HG02588 (cell line): ENCODE results near the gene AMOTL1.
A peak's percentile ranks its signal among the peaks of the same experiment; 100 is the strongest.
"Not testable (repeated sequence)": the region's sequence is repeated elsewhere in the genome, so short reads cannot be mapped to it uniquely, and the experiment has no call there.

Experiments
- ATAC-seq: cut with Tn5 transposase; IDR thresholded peaks from one replicate; pipeline ENCODE4 v1.9.1; 2021; ENCODE audit warnings: mild to moderate bottlenecking, moderate library complexity; ENCODE audit not compliant: unreplicated experiment

Gene AMOTL1

DNA sequence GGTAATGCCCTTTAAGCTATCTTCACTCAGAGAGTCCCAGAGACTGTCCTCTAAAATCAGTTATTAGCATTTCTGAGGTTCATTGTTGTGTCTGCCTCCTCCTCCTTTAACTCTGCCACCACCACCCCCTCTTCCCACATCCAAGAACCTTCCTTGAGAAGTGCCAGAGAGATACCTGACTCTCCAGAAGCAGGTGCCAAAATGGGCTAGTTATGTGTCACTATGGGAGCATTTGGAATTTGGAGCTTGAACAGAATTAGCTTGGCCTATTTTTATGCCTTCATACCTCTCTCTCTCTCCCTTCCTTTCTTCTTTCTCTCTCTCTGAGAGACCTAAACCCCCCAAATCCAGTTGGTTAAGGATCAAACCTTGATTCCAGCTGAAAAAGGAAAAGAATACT, 75.9 kb downstream of the AMOTL1 start:
- ATAC-seq = no peak

DNA sequence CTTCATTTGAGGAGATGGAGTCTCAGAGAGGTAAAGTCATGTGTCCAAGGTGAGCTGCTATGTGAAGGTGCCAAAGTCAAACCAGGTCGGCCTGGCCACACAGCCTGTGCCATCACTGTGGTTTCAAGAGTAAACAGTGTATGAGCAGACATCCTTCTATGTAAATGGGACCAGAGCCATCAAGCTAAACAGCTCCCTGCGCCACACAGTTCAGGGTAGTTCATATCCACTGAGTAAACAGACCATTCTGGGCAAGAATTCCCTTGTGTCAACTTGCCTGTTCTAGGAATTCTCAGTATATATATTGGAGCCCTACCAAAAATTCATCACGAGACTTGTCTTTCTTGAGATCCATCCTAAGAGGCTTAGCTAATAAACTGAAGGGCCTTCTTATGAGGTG, 77.5 kb downstream of the AMOTL1 start:
- no peak for ATAC-seq

DNA sequence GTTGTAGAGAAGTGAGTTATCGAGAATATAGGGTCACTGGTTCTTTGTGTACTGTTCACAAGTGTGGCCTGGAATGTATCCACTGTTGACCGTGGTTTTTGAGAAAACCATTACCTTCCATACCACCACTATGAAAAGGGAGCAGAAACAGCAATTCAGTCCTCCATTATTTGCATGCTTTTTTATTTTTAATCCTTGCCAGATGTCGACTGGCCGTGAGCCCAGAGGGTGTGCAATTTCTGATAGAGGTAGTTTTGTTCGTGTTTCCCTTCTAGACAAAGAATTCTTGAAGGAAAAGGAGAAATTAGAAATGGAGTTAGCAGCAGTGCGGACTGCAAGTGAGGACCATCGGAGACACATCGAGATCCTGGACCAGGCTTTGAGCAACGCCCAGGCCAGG, 81.7 kb downstream of the AMOTL1 start:
- ATAC-seq = no peak

DNA sequence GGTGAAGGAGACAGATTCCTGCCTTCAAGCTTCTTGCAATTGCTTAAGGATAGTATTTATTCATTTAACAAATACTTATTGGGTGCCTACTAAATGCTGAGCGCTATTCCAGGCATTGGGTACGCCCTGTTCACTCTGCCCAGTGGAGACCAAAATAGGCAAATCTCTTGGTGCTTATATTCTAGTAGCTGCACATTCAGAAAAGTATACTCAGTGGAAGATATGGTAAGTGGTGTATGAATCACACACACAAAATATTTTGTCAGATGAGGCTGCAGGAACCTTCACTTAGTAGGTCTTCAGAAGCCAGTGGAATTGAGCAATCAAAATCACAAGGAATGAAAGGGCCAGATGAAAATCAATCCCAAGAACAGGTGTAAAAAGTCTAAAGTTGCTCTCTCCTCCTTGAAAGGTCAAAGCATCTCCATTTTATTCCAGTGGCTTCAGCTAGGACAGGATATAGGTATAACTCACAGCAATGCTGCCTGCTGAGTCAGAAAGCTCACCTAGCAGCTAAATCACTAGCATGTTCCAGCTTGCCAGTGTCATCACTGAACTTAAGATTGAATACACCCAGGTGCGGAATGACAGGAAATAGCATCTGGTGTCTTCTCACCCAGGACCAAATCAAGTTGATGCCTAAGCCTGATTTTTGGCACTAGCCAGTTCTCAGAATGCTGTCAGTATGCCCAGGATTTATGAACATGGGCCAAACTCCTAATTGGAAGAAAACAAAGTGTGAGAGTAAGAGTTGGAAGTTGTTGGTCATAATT, 83.9 kb downstream of the AMOTL1 start:
- ATAC-seq = no peak

DNA sequence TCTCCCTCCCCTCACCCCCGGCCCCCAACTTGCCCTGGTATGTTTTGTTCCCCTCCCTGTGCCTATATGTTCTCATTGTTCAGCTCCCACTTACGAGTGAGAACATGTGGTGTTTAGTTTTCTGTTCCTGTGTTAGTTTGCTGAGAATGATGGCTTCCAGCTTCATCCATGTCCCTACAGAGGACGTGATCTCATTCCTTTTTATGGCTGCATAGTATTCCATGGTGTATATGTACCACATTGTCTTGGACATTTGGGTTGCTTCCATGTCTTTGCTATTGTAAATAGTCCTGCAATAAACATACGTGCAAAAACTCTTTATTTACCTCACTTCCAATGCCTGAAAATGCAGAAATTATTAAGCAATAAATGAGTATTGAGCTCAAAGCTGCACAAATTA, 85.1 kb downstream of the AMOTL1 start:
- not testable (repeated sequence) for ATAC-seq

DNA sequence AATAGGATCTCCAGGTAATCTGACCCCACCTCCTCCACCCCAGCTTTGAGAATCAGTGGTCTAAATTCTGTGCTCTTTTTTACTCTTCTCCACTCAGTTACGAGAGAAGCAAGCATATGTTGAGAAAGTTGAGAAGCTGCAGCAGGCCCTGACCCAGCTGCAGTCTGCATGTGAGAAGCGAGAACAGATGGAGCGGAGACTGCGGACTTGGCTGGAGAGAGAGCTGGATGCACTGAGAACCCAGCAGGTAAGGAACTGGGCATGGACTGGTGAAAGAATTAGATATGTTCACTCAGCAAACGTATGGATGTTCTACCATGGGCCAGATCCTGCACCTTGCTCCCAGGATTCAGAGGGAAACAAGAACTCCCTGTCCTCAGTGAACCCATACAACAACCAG, 85.7 kb downstream of the AMOTL1 start:
- ATAC-seq = no peak

DNA sequence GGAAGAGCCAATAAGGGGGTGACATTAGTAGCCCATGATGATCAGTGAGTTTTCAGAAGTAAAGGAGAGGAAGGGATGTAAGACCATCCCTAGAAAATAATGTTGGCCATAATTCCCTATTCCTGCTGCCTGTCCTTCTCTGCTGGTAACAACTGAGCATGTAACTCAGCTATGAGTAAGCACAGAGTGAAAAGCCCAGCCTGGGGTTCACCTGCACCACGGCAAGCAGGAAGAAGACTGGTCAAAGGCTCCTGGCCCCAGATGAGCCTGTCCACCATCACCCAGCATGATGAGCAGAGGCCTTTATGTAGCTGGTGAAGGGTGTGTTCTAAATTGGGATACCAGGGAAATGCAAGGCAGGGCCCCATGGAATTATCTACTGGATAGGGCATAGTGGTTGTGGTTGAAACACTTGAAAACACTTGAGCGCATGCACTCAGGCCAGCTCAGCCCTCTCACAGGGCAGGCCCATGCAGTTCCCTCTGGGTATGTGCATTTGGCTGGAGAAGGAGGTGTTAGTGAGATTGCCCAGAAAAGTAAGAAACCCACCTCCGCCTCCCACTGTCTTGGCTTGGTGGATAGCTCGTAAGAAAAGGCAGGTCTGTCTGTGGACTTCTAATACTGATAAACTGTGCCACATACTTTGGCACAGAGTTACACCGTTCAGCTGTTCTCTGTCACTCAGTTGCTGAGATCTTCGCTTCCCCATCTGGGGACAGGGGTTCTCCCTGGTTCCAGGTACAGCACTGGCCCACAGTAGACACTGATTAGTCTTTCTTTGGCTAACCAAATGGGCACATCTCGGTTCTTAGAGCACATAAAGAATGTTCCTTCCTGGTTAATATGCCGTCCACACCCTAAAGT, 86.8 kb downstream of the AMOTL1 start:
- no peak for ATAC-seq

DNA sequence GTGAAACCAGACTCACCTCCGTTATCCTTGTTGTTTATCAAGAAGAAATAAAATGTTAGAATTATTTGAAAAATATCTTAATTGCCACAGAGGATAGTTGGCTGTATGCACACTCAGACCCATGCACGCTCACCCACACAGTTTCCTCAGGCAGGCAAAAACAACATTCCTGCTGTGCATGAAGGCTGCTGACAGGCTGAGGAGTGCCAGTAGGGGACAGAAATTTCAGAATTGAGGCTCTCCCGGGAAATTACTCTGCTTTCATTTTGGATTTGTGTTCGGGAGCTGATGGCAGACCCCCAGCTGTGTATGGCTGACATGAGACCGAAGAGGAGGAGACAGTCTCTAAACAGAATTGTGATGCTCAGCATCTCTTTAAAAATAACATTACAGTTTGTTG, 87.5 kb downstream of the AMOTL1 start:
- ATAC-seq = no peak

DNA sequence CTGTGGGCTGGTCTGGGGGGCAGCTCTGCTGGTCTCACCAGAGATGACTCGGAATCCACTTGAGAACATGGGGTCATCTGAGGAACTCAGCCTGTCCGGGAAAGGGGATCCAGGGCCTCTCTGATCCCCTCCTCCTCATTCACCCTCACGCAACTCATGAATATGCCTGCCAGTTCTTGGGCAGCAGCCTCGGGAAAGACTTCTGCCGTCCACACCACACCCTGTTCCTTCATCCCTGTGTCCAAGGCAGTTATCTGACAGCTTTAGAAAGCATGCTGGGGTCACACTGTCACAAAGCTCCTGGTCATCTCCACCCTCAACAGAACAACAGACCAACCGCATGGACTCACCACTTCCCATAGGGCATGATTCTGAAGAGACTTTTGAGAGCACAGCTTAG, 88.3 kb downstream of the AMOTL1 start:
- ATAC-seq = no peak

DNA sequence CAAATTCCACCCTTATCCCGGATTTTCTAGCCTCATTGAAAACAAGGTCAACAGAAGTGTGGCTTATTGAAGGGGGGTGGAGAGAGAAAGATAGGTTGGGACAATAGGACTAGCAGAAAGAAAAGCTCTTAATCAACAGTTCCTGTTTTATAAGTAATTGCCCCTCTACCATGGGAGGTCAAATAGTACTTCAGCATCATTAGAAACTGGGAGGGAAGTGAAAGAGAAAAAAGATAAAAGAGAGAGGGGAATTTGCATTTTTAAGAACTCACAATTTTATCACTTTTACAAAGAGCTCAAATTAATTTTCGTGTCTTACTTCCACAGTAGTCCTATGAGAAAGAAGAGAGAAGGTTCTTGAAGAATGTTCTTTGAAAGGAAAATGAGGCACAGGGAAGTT, 89.2 kb downstream of the AMOTL1 start:
- ATAC-seq = no peak

DNA sequence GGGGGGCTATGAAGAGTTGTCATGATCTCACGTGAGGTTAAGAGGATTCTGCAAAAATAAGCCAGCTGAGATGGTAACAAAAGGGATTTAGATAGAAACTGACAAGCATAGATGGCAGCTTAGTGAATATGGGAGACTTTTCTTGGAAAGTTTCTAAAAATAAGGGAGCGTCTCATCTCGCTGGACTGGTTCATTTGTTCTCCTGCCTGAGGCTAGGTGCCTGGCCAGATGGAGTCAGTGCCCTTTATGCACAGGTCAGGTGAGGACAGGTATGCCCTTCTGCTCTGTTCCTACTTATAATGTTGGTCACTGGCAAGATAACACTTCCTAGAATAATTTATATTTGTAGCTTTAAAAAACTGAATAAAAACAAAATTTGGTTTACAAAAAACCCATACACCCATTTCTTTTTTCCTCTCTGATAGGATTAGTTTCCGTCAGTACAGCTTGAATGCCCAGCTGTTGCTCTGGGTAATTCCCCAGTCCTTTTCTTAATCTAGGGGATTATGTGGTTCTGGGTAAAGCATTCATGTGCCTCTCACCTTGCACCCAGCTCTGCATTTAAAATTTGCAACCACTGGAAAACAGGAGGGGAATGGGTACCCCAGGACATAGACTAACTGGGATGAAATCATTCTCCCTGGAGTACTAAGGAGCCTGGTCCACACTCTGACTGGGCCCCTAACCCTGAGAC, 90.0 kb downstream of the AMOTL1 start:
- ATAC-seq = no peak

DNA sequence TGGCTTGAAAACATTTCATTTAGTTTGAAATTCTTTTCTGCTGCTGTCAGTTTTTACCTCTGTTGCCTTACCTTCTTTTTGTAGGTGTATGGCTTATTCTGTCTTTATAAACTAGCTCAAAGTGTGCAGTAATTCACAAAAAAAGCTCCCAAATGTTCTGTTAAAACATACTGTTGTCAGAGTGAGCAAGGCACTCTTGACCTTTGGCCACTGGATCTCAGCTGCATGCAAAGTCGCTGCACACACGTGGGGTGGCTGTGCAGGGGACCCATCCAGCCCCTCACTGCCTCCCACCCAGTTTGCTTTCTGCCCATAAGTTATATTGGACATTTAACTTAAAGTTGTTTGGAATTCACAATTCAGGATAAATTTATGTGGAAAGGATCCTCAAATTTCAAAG, 92.2 kb downstream of the AMOTL1 start:
- no peak for ATAC-seq

DNA sequence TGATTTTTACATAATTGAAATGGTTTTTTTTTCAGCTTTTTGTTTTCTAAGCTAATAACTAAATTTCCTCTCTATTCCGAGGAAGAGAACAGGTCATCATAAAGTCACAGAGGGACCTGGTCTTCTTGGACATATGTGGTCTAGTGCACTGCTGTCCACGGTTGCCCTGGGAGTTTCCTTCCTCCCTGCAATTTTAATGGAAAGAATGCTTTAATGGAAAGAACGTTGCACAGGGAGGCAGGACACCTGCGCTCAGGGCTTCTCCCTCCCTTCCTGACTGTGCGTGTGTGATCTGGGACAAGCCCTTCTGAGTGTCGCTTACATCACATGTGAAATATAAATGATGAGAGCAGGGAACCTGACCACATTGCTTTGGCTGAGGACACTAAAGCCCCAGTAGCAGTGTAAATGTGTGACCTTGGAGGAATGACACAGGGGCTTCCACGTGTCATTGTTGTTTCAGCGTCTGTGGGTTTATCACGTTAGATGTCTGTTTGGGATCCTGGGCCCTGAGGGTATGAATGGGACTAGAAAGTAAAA, 93.2 kb downstream of the AMOTL1 start:
- ATAC-seq = no peak

DNA sequence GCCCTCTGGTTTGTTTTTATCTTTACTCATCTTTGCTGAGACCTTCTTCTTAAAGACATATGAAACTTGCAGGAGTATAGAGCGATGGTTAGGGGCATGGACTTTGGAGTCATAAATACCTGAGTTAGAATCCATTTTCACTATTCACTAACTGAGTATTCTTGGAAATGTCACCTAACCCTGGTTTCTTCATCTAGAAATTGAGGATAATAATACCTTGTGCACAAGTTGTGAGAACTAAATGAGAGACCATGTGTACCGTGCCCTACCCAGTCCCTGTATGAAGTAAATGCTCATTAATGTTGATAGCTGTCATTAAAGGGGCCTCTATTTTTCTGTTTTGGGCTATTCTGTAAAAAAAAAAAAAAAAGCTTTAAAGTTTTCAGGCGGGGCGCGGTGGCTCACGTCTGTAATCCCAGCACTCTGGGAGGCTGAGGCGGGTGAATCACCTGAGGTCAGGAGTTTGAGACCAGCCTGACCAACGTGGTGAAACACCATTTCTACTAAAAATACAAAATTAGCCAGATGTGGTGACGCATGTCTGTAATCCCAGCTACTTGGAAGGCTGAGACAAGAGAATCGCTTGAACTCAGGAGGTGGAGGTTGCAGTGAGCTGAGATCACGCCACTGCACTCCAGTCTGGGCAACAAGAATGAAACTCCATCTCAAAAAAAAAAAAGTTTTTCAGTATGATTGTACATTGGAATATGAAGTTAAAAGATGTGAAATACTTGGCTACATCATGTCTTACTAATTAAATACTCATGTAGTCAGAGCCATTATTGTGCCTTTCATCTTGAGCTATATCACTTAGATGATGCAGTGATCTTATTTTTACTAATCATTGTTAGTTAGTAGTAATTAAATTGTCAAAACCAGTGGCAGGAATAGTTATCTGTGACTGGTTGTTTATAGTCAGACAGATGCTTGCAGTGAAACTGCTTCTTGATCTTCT, 95.0 kb downstream of the AMOTL1 start:
- ATAC-seq = no peak

DNA sequence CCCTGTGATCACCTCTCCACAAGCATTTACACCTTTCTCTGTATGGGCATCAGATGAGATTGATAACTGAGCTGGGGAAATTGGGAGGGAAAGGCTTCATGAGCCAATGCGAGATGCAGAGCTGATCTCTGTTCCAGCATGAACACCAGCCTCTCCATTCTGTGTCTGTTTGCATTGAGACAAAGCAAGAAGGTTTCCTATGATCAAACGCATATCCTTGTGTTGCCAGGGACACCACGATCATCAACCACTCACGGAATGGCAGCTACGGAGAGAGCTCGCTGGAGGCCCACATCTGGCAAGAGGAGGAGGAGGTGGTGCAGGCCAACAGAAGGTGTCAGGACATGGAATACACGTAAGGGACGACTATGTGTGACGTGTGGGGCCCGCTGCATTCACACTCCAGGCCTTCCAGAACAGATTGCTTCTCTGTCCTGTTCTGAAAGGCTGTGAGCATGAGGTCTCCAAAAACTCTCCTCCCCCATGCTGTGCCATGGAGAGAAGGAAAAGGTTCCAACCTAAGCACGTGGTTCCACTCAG, 96.4 kb downstream of the AMOTL1 start:
- no peak for ATAC-seq

DNA sequence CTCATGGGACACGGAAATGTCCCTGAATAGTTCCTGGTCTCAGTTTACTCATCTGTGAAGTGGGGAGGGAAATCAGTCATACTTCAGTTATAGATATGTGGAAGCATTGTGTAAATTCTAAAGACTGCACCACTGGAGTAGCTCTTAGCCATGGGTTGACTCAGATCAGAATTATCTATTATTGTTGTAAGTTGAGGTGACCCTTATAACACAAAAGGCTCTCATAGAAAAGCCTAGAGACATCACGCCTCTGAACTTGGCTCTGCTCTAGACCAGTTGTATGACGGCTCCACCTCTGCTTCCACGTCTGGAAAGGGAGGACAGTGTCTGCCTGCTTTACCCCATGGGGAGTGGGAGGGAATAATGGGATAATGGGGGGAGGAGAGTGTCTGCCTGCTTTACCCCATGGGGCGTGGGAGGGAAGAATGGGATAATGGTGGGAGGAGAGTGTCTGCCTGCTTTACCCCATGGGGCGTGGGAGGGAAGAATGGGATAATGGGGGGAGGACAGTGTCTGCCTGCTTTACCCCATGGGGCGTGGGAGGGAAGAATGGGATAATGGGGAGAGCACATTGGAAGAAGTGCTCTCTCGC, 98.2 kb downstream of the AMOTL1 start:
- no peak for ATAC-seq

DNA sequence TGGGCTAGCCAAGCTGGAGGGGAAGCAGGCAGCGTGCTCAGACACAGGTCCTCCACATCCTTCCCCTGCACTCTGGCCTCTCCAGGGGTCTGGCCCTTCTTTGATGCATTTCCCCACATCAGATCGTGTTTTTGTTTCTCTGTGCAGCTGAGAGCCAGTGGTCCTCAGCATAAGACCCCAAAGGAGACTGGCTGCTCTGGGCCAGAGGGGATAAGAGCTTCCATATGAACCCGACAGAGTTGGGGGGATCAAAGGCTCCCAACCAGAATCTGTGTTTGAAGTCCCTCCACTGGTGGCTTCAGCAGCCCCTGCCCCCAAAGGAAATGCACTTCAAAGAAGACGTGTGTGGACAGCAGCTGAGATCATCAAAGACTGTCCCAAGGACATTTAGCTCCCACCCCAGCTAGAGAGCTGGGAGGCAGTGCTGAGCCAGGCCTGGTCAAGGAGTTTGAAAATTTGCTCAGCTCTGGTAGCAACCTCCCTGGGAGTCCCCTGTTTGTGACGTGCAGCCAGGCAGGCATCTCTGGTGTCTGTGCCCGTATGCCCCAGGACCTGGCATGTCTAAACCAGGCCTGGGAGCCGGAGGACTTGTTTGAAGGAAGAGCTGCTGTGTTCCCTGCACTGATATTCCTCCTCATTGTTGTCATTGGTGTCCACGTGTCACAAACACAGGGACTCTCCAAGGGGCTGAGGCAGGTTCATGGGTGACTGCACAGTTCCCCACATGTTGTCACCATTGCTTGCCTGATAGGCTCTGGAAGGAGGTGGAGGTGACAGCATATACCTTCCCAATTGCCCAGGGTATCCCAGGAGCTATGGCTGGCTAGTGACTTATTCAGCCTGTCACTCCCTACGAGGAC, 99.0 kb downstream of the AMOTL1 start:
- ATAC-seq = peak; percentile 47

DNA sequence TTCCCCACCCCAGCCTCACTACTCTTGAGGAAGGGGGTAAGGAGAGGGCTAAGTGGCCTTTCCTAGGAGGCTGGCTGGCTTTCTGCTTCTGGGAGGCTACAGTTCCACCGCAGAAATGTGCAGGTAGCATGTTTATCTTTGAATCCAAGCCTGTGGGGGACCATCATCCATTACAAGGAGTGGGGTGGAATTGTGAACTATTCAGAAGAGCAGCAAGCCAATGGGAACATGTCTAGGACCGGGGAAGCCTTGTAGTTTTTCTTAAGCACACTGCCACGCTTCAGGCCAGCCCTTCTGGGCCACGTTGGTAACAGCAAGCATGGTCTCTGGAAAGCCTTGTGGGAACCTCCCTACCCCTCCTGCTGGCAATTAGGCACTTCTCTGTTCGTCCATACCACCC, 100.3 kb downstream of the AMOTL1 start:
- no peak for ATAC-seq

DNA sequence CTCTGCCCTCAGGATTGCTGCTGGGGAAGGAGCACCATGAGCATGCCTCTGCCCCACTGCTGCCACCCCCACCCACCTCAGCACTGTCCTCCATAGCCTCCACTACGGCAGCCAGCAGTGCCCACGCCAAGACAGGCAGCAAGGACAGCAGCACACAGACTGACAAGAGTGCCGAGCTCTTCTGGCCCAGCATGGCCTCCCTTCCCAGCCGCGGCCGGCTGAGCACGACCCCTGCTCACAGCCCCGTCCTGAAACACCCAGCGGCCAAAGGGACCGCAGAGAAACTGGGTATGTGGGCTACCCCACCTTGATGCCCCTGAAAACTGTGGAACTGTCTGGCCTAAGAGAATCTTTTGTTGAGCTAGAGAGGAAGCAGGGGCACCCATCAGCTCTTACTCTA, 101.0 kb downstream of the AMOTL1 start:
- ATAC-seq = no peak
